Measurements from ENCODE around the gene PROSER2. TPM values are rescaled to one million over a fixed set of nuclear protein-coding genes. Genes with fewer than 3 reads are reported as not detected.

Gene PROSER2
- total and polyA plus RNA-seq, 2 of the 13 experiments (the other 11 are each of a cell fraction or from before 2014, with no cell fraction given), result 6.9 to 7.7 TPM

DNA sequence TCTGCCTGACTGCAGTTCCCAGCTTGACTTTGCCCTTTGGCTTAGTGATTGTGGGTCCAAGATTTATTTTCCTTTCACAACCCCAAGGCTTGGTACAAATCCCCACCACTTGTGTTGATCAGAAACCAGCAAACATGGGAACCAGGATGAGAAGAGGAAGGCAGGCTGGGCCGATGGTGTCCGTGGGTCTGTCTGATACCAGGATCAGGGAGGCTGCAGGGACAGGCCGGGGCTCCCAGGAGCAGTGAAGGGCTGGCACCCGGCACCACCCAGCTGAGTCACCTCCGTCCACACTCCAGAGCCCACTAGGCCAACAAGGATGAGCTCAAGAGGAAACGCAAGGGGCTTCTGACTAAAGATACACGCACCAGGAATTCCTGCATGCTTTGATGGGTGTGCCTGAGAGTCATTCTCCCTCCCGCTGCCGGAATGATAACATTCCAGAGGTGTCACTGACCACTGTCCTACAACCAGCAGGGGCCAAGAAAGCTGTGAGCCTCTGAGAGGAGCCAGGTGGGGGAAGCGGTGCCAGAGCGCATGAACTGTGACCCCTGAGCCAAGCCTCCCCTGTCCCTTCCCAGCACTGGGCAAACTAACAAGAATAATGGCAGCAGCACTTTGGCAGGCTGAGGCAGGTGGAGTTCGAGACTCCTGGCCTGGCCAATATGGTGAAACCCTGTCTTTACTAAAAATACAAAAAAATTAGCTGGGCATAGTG is 29.2 kb upstream of the PROSER2 start (continued):
- TF ChIP-seq ZNF678 (CRISPR knock-in tag; IDR thresholded peaks at IDR 0.05), result 0 out of 2 replicates have a peak, but pooled peaks have one; percentile 51
- TF ChIP-seq, protein P1, sequence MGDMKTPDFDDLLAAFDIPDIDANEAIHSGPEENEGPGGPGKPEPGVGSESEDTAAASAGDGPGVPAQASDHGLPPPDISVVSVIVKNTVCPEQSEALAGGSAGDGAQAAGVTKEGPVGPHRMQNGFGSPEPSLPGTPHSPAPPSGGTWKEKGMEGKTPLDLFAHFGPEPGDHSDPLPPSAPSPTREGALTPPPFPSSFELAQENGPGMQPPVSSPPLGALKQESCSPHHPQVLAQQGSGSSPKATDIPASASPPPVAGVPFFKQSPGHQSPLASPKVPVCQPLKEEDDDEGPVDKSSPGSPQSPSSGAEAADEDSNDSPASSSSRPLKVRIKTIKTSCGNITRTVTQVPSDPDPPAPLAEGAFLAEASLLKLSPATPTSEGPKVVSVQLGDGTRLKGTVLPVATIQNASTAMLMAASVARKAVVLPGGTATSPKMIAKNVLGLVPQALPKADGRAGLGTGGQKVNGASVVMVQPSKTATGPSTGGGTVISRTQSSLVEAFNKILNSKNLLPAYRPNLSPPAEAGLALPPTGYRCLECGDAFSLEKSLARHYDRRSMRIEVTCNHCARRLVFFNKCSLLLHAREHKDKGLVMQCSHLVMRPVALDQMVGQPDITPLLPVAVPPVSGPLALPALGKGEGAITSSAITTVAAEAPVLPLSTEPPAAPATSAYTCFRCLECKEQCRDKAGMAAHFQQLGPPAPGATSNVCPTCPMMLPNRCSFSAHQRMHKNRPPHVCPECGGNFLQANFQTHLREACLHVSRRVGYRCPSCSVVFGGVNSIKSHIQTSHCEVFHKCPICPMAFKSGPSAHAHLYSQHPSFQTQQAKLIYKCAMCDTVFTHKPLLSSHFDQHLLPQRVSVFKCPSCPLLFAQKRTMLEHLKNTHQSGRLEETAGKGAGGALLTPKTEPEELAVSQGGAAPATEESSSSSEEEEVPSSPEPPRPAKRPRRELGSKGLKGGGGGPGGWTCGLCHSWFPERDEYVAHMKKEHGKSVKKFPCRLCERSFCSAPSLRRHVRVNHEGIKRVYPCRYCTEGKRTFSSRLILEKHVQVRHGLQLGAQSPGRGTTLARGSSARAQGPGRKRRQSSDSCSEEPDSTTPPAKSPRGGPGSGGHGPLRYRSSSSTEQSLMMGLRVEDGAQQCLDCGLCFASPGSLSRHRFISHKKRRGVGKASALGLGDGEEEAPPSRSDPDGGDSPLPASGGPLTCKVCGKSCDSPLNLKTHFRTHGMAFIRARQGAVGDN (CRISPR knock-in tag; IDR thresholded peaks at IDR 0.05), result peak; percentile 68
- TF ChIP-seq, protein P2, sequence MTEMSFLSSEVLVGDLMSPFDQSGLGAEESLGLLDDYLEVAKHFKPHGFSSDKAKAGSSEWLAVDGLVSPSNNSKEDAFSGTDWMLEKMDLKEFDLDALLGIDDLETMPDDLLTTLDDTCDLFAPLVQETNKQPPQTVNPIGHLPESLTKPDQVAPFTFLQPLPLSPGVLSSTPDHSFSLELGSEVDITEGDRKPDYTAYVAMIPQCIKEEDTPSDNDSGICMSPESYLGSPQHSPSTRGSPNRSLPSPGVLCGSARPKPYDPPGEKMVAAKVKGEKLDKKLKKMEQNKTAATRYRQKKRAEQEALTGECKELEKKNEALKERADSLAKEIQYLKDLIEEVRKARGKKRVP (CRISPR knock-in tag; IDR thresholded peaks at IDR 0.05), result 0 out of 4 replicates have a peak, but pooled peaks of 1 of the 2 experiments have one; percentile 7
- TF ChIP-seq, protein P3, sequence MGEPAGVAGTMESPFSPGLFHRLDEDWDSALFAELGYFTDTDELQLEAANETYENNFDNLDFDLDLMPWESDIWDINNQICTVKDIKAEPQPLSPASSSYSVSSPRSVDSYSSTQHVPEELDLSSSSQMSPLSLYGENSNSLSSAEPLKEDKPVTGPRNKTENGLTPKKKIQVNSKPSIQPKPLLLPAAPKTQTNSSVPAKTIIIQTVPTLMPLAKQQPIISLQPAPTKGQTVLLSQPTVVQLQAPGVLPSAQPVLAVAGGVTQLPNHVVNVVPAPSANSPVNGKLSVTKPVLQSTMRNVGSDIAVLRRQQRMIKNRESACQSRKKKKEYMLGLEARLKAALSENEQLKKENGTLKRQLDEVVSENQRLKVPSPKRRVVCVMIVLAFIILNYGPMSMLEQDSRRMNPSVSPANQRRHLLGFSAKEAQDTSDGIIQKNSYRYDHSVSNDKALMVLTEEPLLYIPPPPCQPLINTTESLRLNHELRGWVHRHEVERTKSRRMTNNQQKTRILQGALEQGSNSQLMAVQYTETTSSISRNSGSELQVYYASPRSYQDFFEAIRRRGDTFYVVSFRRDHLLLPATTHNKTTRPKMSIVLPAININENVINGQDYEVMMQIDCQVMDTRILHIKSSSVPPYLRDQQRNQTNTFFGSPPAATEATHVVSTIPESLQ (CRISPR knock-in tag; conservative IDR thresholded peaks at IDR 0.05), result no peak
- TF ChIP-seq, protein P4, sequence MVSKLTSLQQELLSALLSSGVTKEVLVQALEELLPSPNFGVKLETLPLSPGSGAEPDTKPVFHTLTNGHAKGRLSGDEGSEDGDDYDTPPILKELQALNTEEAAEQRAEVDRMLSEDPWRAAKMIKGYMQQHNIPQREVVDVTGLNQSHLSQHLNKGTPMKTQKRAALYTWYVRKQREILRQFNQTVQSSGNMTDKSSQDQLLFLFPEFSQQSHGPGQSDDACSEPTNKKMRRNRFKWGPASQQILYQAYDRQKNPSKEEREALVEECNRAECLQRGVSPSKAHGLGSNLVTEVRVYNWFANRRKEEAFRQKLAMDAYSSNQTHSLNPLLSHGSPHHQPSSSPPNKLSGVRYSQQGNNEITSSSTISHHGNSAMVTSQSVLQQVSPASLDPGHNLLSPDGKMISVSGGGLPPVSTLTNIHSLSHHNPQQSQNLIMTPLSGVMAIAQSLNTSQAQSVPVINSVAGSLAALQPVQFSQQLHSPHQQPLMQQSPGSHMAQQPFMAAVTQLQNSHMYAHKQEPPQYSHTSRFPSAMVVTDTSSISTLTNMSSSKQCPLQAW (CRISPR knock-in tag; IDR thresholded peaks at IDR 0.05), result 0 out of 2 replicates have a peak, but pooled peaks have one; percentile 34
- TF ChIP-seq SOX13 (IDR thresholded peaks at IDR 0.05), result no peak
- peak in 1 of 2 experiments; percentile 28; a peak in 2 of 4 replicates for TF ChIP-seq SOX13 (CRISPR knock-in tag; conservative IDR thresholded peaks at IDR 0.05 in 1 of 2, IDR thresholded peaks at IDR 0.05 in 1 of 2)
- TF ChIP-seq, protein P5, sequence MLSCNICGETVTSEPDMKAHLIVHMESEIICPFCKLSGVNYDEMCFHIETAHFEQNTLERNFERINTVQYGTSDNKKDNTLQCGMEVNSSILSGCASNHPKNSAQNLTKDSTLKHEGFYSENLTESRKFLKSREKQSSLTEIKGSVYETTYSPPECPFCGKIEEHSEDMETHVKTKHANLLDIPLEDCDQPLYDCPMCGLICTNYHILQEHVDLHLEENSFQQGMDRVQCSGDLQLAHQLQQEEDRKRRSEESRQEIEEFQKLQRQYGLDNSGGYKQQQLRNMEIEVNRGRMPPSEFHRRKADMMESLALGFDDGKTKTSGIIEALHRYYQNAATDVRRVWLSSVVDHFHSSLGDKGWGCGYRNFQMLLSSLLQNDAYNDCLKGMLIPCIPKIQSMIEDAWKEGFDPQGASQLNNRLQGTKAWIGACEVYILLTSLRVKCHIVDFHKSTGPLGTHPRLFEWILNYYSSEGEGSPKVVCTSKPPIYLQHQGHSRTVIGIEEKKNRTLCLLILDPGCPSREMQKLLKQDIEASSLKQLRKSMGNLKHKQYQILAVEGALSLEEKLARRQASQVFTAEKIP (CRISPR knock-in tag; IDR thresholded peaks at IDR 0.05; ENCODE audit: borderline replicate concordance), result no peak
- TF ChIP-seq MEIS1 (CRISPR knock-in tag; IDR thresholded peaks at IDR 0.05; ENCODE audit: borderline replicate concordance), result peak; percentile 48; the same call in 1 of the 2 replicates
- TF ChIP-seq SAP130 (CRISPR knock-in tag; IDR thresholded peaks at IDR 0.05; ENCODE audit: low read depth), result peak; percentile 72
- TF ChIP-seq, protein P6, sequence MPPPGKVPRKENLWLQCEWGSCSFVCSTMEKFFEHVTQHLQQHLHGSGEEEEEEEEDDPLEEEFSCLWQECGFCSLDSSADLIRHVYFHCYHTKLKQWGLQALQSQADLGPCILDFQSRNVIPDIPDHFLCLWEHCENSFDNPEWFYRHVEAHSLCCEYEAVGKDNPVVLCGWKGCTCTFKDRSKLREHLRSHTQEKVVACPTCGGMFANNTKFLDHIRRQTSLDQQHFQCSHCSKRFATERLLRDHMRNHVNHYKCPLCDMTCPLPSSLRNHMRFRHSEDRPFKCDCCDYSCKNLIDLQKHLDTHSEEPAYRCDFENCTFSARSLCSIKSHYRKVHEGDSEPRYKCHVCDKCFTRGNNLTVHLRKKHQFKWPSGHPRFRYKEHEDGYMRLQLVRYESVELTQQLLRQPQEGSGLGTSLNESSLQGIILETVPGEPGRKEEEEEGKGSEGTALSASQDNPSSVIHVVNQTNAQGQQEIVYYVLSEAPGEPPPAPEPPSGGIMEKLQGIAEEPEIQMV (CRISPR knock-in tag; IDR thresholded peaks at IDR 0.05; ENCODE audit: low read depth), result peak; percentile 43; the same call in 1 of the 2 replicates
- TF ChIP-seq MXI1 (IDR thresholded peaks at IDR 0.05; ENCODE audit: borderline replicate concordance, low read depth, low read length), result peak; percentile 44; the same call in 1 of the 3 replicates
- 0 out of 2 replicates have a peak, but pooled peaks have one; percentile 33 for TF ChIP-seq CBX5 (CRISPR knock-in tag; IDR thresholded peaks at IDR 0.05; ENCODE audit: borderline replicate concordance)
- TF ChIP-seq ETV5 (CRISPR knock-in tag; IDR thresholded peaks at IDR 0.05; ENCODE audit: borderline replicate concordance), result peak; percentile 58; the same call in 1 of the 2 replicates

Data from HepG2 (cell line).